Pancreas (tissue), 10 donors: ENCODE data around the gene HDAC4. TPM values are rescaled to one million over a fixed set of nuclear protein-coding genes. Genes with fewer than 3 reads are reported as not detected.
A peak's percentile ranks its signal among the peaks of the same experiment; 100 is the strongest.

Experiments used
- ATAC-seq, 4 donors: fragments of 200-7000 bp; cut with Tn5 transposase; one replicate each; pipeline versions ENCODE4 v1.8.0 to v1.9.1; 2020; ENCODE audit warnings: mild to moderate bottlenecking in 4 of 4, moderate library complexity in 4 of 4
- DNase-seq, 6 donors: peaks; one replicate each; pipeline ENCODE4 v3.0.0-alpha.2; 2020
- FAIRE-seq: peaks from 2 replicates; lab custom pipeline; 2012; peaks lifted over from hg19 to GRCh38; lab: Jason Lieb, UNC
- H3K27ac ChIP-seq, 4 donors: fragments of 200-600 bp; sonication (generic); 1 replicate in 3 of 4; 2 replicates in 1 of 4; pipeline versions ENCODE4 v1.5.0 to v1.8.0; 2020
- H3K27me3 ChIP-seq, 4 donors: fragments of 200-600 bp; one replicate each; pipeline ENCODE4 v1.8.0; 2021
- H3K36me3 ChIP-seq, 3 donors: fragments of 200-600 bp; sonication (generic) in 1 of 3; one replicate each; pipeline versions ENCODE4 v1.5.0 to v1.8.0; 2020 to 2021
- H3K4me1 ChIP-seq, 3 donors: fragments of 200-600 bp; one replicate each; pipeline ENCODE4 v1.8.0; 2021
- H3K4me3 ChIP-seq, 4 donors: fragments of 200-600 bp; sonication (generic) in 2 of 4; one replicate each; pipeline versions ENCODE4 v1.5.0 to v1.8.0; 2020 to 2021
- H3K9me3 ChIP-seq, 4 donors: fragments of 200-600 bp; one replicate each; pipeline ENCODE4 v1.8.0; 2021
- CTCF ChIP-seq, 4 donors: fragments of 200-600 bp; sonication (generic) in 3 of 4; IDR thresholded peaks; one replicate each; pipeline versions ENCODE4 v1.5.0 to v1.8.0; 2021; ENCODE audit warnings: antibody characterized with exemption in 4 of 4
- WGBS, 2 donors: extraction: QIAGEN DNeasy Blood & Tissue Kit; methylation state at CpG; one replicate each; pipeline ENCODE4 v1.1.7; 2013; 5-methylcytosine and 5-hydroxymethylcytosine counted together
- intact Hi-C, 3 donors: fragments of 100-400 bp; cut with DNase I; formaldehyde crosslinking; loops; one replicate each; pipeline versions ENCODE4 v1.11.1 to v1.14.2; 2022
- polyA plus RNA-seq, 2 donors: library from polyadenylated mRNA; stranded (reverse); fragments of 200-250 nt; gene quantifications; one replicate each; pipeline ENCODE4 v1.2.3, GENCODE V29; 2013
- total RNA-seq, 6 donors: library from RNA; stranded (reverse); fragmentation: NEBNext Ultra II Directional in 4 of 6; extraction: Animal tissue kit (Norgen Biotek cat#: 25700) in 4 of 6; gene quantifications; one replicate each; pipeline versions ENCODE4 v1.2.1 to v1.2.4, GENCODE V29; 2021 to 2023
- donor health status: healthy with polysubstance abuse.
- donor health status: DM: no; HTN: no; CAD: no; lungs with moderate emphysema.
- donor health status: DM: no; HTN: no; CAD: no.
- donor health status: control.
- donor health status: control.
- donor health status: Bipolar disorder and iron deficiency.
- donor health status: DM: yes; HTN: yes; CAD: no.
- donor health status: DM: no; HTN: no; CAD: no.
- donor health status: DM: no; HTN: no; CAD: no.
- donor health status: DM: yes; HTN: yes; CAD: no.

HDAC4 gene
- total and polyA plus RNA-seq, 8 donors: 8.2 to 31.8 (median 16.6) TPM

GRCh38 chr2:239175181-239175580 lies 225.6 kb downstream of the HDAC4 start:
- Histone ChIP-seq H3K9me3 (peaks cover 0 to 9% (median 0%) of the 10 kb centered on the region in 4 donors), H3K4me1 (no peaks in the 10 kb centered on the region), H3K36me3 (no peaks in the 10 kb centered on the region), H3K4me3 (no peak overlapping the region), H3K27me3 (no peaks in the 10 kb centered on the region), H3K27ac (no peak overlapping the region)
- TF ChIP-seq CTCF (IDR thresholded peaks at IDR 0.05): no peak
- 97 to 99% methylated on average over 11 of the region's 11 CpGs for WGBS, 2 donors
- ATAC-seq: no peak
- intact Hi-C loops: no loop called here
- peak in 2 of 6 donors; percentile 2 to 18 for DNase-seq
- no peak for FAIRE-seq

GRCh38 chr2:239173301-239173700 lies 227.5 kb downstream of the HDAC4 start:
- intact Hi-C loops: no loop called here
- DNase-seq (no peak), FAIRE-seq (no peak), ATAC-seq (no peak)
- Histone ChIP-seq H3K36me3 (no peaks in the 10 kb centered on the region), H3K4me1 (no peaks in the 10 kb centered on the region), H3K4me3 (no peak overlapping the region), H3K27me3 (no peaks in the 10 kb centered on the region), H3K9me3 (peaks cover 0 to 9% (median 0%) of the 10 kb centered on the region in 4 donors), H3K27ac (no peak overlapping the region)
- TF ChIP-seq CTCF (IDR thresholded peaks at IDR 0.05): no peak
- WGBS, 2 donors: 58 to 69% methylated on average over 1 of the region's 1 CpG

- no peak for DNase-seq
- FAIRE-seq: peak; percentile 64
- H3K27me3 ChIP-seq: no peaks in the 10 kb centered on the region
- no peak for TF ChIP-seq CTCF (IDR thresholded peaks at IDR 0.05)
- H3K9me3 ChIP-seq: peaks cover 0 to 9% (median 0%) of the 10 kb centered on the region in 4 donors
- H3K4me3 ChIP-seq: no peak overlapping the region
- H3K36me3 ChIP-seq: no peaks in the 10 kb centered on the region
- intact Hi-C loops: no loop called here
- no peaks in the 10 kb centered on the region for H3K4me1 ChIP-seq
- H3K27ac ChIP-seq: no peak overlapping the region
- no peak for ATAC-seq
Measured at GRCh38 chr2:239171643-239172042, 229.2 kb downstream of the HDAC4 start.

DNA sequence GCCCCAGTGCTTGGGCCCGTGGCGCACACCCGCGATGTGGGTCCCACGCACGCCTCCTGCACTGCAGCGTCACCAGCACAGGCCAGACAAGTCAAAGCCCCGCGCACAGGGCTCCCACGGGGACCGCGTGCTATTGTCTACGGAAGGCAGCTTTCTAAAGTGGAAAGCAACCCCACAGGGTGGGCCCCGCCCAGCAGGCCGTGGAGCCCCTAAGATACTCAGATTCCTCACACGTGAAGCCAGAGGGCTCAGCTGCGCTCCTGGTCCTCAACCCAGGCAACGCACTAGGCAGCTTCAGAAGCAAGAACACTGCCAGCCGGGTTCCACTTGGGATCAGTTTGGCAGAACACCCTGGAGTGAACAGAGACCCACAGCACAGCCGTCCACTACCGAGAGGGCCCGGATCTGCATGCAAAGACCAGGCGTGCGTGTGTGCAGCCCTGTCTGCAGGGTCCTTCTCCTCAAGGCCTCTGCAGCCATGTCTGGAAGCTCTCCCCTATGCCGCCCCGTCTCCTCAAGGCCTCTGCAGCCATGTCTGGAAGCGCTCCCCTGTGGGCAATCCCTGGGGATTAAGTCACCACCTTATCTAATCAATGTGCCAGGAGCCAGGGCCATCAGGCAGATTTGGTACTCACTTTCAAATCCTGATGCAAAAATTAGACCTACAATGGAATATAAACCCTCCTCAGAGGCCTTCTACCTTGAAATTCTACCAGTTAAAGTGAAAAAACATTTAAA lies 231.3 kb downstream of the HDAC4 start:
- peaks cover 0 to 9% (median 0%) of the 10 kb centered on the region in 4 donors for H3K9me3 ChIP-seq
- no peak for ATAC-seq
- no peaks in the 10 kb centered on the region for H3K27me3 ChIP-seq
- intact Hi-C loops: no loop called here
- no peaks in the 10 kb centered on the region for H3K36me3 ChIP-seq
- DNase-seq: peak in 3 of 6 donors; percentile 9 to 43 (median 35)
- no peaks in the 10 kb centered on the region for H3K4me1 ChIP-seq
- no peak for FAIRE-seq
- no peak overlapping the region for H3K4me3 ChIP-seq
- 96 to 97% methylated on average over 27 of the region's 27 CpGs for WGBS, 2 donors
- no peak for TF ChIP-seq CTCF (IDR thresholded peaks at IDR 0.05)
- H3K27ac ChIP-seq: no peak overlapping the region

- no peak for TF ChIP-seq CTCF (IDR thresholded peaks at IDR 0.05)
- no peak for FAIRE-seq
- H3K9me3 ChIP-seq: peaks cover 0 to 9% (median 0%) of the 10 kb centered on the region in 4 donors
- peak in 2 of 6 donors; percentile 7 to 46 for DNase-seq
- no peak overlapping the region for H3K27ac ChIP-seq
- intact Hi-C loops: no loop called here
- H3K27me3 ChIP-seq: no peaks in the 10 kb centered on the region
- 97 to 98% methylated on average over 22 of the region's 22 CpGs for WGBS, 2 donors
- H3K36me3 ChIP-seq: peaks cover 0 to 2% (median 0%) of the 10 kb centered on the region in 3 donors
- H3K4me3 ChIP-seq: no peak overlapping the region
- ATAC-seq: no peak
- no peaks in the 10 kb centered on the region for H3K4me1 ChIP-seq
Measured at GRCh38 chr2:239168575-239168974, 232.2 kb downstream of the HDAC4 start.
